Stimulated activated CD8-positive, alpha-beta memory T cell treated with anti-CD3 and anti-CD28 coated beads, Interleukin-15, amount 100 ng/mL, for 48 hours (primary cell): ENCODE data around the gene ALKBH4.
"Not testable (repeated sequence)": the region's sequence is repeated elsewhere in the genome, so short reads cannot be mapped to it uniquely, and the experiment has no call there.

Source experiments
- DNase-seq, 2 donors: peaks; one replicate each; pipeline ENCODE4 v3.0.0-alpha.2; 2020; ENCODE audit warnings: low read depth in 2 of 2

The ALKBH4 gene, protein sequence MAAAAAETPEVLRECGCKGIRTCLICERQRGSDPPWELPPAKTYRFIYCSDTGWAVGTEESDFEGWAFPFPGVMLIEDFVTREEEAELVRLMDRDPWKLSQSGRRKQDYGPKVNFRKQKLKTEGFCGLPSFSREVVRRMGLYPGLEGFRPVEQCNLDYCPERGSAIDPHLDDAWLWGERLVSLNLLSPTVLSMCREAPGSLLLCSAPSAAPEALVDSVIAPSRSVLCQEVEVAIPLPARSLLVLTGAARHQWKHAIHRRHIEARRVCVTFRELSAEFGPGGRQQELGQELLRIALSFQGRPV

DNA sequence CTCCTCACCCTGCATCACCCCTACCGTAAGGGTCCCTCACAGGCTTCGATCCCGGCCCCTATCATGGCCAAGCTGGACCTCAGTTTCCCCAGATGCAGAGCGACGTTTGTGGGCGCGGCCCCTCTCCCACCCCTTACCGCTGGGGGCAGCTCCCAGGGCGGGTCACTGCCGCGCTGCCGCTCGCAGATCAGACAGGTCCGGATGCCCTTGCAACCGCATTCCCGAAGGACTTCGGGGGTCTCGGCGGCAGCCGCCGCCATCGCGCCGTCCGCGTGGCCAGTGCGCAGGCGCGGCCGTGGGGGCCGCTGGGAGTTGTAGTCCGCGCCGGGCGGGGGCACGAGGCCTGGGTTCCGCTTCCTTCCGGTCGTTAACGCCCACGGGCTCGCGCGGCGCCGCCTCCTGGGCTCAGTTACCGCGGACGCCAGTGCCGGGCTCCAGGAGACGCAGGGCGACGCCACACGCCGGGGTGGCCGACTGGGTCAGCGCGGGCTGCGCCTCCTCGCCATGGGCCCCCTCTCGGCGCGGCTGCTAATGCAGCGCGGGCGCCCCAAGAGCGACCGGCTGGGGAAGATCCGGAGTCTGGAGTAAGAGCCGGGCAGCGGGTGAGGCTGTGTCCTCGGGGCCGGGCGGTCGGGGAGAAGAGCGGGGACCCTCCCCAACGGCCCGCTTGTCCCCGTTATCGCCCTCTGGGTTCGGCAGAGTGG lies at the start of gene ALKBH4, which contains the start of gene LRWD1:
Gene ALKBH4, minus strand, starts transcription at position 287 of the 704 bp plus-strand sequence. Its CDS starts 27 bp downstream, at position 260.
Gene LRWD1, plus strand, starts transcription at position 408 of the 704 bp plus-strand sequence. Its CDS starts 97 bp downstream, at position 505.
- peak; percentile 96 to 97 for DNase-seq

- not testable (repeated sequence) for DNase-seq
Measured at GRCh38 chr7:102512642-102513221, 48.1 kb upstream of the ALKBH4 start.

DNA sequence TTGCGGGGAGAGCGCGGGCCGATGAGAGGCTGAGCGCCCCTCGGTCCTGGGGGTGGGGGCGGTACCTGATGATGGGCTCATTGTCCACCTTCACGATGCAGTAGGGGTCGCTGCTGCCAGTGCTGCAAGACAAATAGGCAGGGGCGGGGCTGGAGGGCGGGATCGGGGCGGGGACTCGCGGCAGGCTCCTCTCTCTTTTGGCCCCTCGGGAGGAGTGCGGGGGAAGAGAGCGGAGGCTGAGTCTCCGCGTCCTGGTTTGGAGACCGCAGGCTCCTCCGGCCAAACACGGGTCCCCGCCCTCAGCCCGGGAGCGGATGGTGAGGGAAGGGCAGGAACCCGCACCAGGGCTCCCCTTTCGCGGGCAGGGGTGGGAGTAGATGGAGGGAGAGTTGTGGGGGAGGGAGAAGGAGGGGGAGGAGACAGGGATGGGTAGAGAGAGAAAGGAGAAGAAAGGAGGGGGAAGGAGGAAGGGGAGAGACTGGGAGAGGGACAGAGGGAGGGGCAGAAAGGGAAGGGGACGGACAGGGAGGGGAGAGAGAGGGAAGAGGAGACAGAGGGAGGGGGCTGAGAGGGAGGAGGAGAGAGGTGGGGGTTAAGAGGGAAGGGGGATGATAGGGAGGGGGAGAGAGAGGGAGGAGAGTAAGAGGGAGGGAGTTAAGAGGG lies 47.3 kb upstream of the ALKBH4 start:
- DNase-seq = not testable (repeated sequence)

DNA sequence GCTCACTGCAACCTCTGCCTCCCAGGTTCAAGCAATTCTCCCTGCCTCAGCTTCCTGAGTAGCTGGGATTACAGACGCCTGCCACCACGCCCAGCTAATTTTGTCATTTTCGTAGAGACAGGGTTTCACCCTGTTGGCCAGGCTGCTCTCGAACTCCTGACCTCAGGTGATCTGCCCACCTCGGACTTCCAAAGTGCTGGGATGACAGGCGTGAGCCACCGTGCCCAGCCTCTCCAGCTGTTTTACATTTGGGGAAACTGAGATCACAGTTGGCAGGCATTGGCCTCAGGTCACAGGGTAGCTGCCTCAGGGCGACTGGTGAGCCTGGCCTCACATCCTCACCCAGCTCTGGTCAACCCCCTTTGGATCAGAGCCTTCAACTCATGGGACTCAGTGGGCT lies 45.9 kb upstream of the ALKBH4 start:
- not testable (repeated sequence) for DNase-seq

DNA sequence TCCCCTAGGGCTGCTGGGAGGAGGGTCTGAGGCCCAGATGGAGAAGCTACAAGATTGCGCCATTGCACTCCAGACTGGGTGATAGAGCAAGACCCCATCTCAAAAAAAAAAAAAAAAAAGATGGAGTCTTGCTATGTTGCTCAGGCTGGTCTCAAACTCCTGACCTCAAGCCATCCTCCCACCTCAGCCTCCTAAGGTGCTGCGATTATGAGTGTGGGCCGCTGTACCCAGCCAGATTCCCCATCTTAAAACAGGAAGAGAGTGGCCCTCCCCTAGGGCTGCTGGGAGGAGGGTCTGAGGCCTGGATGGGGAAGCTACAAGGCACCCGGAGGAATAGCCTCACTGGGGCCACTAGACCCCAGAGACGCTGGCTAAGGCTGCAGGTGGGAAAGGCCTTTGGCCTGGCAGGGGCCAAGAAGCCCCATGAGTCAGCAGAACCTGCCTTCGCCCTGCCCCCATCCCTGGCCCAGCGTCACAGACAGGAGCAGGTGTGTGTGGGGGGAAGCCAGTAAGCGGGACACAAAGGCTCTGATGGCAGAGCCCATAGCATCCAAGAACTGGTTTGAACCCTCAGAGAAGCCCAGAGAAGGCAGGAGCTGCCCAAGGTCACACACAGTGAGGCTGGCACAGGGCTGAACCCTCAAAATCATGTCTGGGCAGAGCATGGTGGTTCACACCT lies 42.9 kb upstream of the ALKBH4 start:
- not testable (repeated sequence) for DNase-seq

- DNase-seq = not testable (repeated sequence)
Measured at GRCh38 chr7:102505298-102506185, 40.9 kb upstream of the ALKBH4 start.

DNA sequence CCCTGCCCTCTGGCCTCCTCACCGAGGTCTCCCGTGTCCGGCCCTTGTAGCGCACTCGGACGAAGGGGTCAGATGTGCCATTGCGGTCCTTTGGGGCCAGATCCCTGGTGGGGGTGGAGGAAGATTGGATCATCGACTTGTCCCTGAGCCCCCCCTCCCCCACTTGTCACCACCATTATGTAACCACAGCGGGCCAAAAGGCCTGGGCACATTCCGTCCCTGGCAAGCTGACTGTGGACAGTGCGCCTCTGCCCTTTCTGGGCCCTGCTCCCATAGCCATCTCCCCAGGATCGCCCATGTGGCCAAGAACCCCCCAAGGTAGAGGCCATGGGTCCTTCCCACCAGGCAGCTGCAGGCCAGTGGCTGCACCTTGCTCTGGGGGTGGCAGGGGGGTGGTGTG lies 38.5 kb upstream of the ALKBH4 start:
- not testable (repeated sequence) for DNase-seq

- not testable (repeated sequence) for DNase-seq
Measured at GRCh38 chr7:102498321-102498720, 33.7 kb upstream of the ALKBH4 start.

DNA sequence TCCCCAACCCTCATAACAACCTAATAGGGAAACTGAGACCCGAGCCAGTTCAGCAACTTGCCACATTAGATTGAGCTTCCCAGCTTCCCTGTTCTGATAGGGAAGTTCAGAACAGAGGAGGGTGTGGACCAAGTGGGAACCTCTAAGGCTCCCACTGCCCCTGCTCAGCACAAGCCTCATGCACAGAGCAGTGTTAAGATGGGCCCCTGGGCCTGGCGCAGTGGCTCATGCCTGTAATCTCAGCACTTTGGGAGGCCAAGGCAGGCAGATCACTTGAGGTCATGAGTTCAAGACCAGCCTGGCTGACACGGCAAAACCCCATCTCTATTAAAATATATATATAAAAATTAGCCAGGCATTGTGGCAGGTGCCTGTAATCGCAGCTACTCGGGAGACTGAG lies 32.6 kb upstream of the ALKBH4 start:
- DNase-seq = not testable (repeated sequence)

GRCh38 chr7:102496861-102497260 lies 32.2 kb upstream of the ALKBH4 start:
- DNase-seq = not testable (repeated sequence)

GRCh38 chr7:102494473-102495149 lies 29.9 kb upstream of the ALKBH4 start:
- not testable (repeated sequence) for DNase-seq

- DNase-seq = not testable (repeated sequence)
Measured at GRCh38 chr7:102494026-102494425, 29.4 kb upstream of the ALKBH4 start.

- not testable (repeated sequence) for DNase-seq
Measured at GRCh38 chr7:102493220-102493935, 28.7 kb upstream of the ALKBH4 start.

DNA sequence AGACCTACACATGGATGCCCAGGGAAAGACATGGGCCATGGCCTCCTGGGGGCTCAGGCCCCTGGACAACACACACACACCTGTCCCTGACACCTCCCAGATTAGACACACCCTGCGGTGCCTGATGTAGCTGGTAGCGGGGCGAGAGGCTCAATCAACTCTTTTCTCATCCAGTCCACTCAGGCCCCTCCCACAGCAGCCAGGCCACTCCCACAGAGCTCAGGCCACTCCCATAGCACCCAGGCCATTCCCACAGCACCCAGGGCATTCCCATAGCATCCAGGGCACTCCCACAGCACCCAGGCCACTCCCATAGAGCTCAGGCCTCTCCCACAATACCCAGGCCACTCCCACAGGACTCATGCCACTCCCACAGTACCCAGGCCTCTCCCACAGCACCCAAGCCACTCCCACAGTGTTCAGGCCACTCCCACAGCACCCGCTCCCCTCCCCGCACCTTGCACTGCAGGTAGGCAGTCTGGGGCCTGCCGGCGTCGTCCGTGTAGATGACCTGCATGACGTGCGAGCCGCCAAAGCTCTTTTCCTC lies 25.9 kb upstream of the ALKBH4 start:
- DNase-seq = peak in 1 of 2 donors; percentile 42

DNA sequence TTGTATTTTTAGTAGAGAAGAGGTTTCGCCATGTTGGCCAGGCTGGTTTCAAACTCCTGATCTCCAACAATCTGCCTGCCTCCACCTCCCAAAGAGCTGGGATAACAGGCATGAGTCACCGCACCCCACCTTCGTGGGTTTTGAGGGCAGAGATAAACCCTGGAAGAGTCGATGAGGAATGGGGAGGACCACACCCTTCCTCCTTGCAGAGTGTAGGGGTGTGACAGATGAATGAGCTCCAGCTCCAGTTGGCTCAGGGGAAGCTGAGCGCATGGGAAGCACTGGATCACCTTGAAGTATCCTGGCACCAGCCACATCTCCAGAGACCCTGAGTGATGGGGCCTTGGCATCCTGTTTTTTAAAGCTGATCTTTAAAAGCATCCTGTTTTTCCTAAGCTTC lies 19.7 kb upstream of the ALKBH4 start:
- DNase-seq = not testable (repeated sequence)

DNA sequence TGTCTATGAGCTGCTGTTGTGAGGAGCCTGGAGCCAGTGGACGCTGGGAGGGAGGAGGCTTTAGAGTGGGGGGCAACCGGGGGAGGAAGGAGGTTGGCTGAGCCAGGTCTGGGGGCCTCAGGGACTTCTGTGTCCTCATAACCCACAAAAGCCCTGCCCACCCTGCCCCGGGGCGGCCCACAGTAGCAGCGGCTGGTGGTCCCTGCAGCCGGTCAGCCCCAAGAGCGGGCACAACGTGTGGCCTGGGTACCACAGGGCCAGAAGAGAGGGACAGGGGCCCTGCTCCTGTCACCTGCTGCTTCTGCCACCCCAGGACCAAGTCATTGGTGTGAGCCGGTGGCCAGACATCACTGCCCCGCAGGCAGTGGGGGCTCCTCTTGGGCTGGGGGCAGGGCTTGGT lies 17.3 kb upstream of the ALKBH4 start:
- DNase-seq = not testable (repeated sequence)

- DNase-seq = peak in 1 of 2 donors; percentile 28
Measured at GRCh38 chr7:102479982-102480637, 15.4 kb upstream of the ALKBH4 start.

DNA sequence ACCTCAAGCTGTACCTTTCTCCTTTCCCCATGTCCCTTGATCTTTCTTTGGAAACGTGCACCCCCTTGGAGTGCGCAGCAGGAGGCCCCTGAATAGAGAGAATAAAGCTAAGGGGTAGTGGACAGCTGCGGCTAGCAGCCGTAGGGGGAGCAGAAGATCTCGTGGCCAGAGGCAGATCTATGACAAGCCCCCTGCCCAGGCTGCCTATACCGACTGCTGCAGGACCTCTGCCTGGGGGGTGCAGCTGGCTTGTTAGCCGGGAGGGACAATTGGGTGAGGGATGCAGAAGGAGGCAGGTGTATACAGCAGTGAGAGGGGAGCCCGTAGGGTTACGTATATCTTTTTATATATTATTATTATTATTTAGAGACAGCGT lies 14.5 kb upstream of the ALKBH4 start:
- DNase-seq = not testable (repeated sequence)
